NCI-H1048 (cell line): ENCODE results near the gene BNIP1.

ENCODE experiments used
- DNase-seq: peaks from one replicate; lab custom pipeline; 2025; lab: John Stamatoyannopoulos, UW

BNIP1 gene

DNA sequence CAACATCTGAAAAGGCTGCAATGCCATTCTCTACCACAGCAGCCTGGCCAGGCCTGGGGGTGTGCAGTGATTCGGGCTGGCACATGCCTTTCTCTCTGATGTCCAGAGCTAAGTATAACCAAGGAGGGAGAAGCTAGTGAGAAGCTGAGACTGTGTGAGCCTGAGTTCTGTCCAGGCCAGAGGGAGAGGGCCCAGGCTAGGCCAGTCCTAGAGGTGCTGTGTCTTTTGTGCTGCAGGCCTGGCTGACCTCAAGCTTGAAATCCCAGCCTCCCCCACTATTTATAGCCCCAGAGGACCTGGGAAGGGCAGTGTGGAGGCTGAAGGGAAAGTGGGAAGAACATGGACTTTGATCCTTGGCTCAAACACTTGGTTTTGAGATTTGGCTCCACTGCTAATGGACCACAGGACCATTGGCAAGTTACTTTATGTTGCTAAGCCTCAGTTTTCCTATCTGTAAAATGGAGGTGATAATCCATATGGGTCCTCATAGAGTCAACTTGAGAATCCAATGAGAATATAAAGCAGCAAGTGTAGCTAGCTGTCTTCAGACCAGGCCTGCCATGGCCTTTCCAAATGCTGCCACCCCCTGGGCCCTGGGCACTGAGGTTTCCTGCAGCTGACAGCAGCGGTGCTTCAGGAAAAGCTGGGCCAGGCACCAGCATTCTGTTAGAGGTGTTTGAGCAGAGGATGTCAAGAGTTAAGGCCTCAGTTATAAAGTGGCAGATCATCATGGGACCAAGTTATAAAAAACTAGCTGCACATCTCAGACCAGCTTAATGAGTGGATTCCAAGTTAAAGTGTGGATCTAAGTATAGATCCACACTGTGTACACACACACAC, 21.1 kb downstream of the BNIP1 start:
- no peak for DNase-seq

- DNase-seq: no peak
Measured at GRCh38 chr5:173172166-173172565, 27.8 kb downstream of the BNIP1 start.

DNA sequence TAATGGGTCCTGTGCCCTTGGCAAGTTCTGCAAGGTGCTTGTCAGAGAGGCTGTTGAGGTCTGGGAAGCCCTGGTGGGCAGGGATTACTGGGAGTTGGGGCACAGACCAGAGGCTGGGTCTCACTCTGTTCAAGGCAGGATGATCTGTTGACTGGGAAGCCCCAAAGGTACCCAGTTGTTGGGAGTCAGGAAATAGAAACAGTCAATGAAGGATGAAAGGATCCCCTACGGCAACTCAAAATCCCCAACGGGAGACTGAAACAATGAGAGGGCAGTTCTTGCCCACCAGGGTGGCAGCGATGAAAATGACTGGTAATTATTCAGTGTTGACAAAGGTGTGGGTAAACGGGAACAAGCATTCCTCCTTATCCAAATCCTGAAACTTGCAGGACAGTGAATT, 31.2 kb downstream of the BNIP1 start:
- DNase-seq: no peak

GRCh38 chr5:173178369-173178910, 34.1 kb downstream of the BNIP1 start:
- DNase-seq: no peak

DNA sequence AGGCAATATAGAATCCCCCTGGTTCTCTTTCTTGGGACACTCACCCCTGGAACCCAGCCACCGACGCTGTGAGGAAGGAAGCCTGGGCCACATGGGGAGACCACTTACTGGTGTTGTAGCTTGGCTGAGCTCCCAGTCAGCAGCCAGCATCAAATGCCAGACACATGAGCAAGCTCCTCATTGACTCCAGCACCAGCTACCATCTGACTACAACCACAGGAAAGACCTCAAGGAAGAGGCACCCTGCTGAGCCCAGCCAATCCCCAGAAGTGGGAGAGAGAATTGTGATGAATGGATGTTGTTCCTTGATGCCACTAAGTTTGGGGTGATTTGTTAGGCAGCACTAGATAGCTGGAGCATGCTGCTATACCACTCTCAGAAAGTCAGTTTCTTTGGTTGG, 36.0 kb downstream of the BNIP1 start:
- DNase-seq: no peak

GRCh38 chr5:173187054-173187743, 42.9 kb downstream of the BNIP1 start:
- no peak for DNase-seq

DNA sequence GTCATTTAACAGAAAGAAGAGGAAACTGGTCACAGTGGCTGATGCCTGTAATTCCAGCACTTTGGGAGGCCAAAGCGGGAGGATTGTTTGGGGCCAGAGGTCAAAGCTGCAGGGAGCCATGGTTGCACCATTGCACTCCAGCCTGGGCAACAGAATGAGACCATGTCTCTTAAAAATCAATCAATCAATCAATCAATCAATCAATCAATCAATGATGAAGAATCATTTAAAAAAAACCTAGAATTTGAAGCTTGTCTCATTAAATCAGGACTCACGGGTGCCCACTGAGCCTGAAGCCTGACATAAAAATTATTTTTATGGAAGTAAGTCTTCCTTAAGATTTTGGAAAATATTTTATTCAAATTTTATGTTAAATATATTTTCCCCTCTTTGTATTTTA, 43.9 kb downstream of the BNIP1 start:
- no peak for DNase-seq

DNA sequence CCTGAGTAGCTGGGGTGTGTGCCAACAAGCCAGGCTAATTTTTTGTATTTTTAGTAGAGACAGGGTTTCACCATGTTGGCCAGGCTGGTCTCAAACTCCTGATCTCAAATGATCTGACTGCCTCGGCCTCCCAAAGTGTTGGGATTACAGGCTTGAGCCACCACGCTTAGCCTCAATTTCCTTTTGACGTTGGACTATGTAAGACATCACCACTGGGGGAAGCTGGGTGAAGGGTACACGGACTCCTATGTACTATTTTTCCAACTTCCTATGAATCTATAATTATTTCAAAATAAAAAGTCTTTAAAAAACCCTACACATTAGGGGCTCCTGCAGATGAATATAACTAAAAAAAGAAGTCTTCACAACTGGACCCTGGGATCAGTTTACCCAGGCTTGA, 46.7 kb downstream of the BNIP1 start:
- no peak for DNase-seq

DNA sequence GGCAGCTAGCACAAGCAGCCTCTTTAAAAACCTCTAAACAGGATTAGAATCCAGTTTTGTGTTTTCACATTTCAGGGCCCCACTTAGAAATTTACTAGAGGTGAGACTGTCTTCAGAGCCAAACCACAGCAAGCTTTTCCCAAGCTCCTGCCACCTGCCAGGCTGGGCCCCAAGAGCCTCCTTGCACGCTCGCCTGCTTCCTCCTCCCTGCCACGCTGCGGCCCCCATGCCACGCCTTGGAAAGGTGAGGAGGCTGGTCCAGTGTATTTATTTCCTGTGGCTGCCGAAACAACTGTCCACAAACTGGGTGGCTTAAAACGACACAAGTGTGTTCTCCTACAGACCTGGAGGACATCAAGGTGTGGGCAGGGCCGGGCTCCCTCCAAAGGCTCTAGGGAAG, 47.2 kb downstream of the BNIP1 start:
- DNase-seq: no peak

DNA sequence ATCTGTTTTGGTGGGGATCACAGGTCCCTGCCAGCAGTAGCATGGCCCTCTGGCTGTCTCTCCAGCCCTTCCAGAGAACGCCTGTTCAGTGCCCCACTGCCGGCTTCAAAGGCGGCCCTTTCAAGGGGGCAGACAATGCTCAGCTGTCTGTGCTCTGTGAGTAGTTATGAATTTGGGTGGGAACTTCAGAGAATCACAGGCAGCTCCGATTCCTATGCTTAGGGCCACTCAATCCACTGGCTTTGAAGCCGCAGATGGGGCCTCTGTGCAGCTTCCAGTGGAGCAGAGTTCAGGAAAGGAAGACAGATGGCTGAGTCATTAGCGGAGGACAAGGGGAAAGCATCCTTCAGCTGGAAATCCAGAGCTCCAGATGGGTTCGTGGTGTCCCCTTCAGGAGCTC, 48.2 kb downstream of the BNIP1 start:
- DNase-seq: no peak

- DNase-seq: no peak
Measured at GRCh38 chr5:173196133-173196952, 52.0 kb downstream of the BNIP1 start.

GRCh38 chr5:173197375-173197891, 53.1 kb downstream of the BNIP1 start:
- DNase-seq: no peak

DNA sequence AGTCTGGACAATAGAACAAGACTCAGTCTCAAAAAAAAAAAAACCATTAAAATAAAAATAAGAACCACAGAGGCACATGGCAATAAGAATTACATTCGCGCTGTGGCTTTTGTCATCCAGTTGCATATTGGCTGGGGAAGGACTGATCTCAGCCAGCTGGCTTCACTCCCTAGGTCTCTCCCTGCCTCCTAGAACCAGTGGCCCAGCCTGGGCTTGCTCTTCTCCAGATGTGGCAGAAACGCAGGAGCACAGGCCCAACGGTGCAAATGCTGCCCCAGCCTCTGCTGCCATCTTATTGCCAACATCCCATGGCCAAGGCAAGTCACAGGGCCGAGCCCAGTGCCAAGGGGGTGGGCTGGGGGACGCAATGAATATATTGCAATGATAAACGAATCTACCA, 53.7 kb downstream of the BNIP1 start:
- DNase-seq: no peak

DNA sequence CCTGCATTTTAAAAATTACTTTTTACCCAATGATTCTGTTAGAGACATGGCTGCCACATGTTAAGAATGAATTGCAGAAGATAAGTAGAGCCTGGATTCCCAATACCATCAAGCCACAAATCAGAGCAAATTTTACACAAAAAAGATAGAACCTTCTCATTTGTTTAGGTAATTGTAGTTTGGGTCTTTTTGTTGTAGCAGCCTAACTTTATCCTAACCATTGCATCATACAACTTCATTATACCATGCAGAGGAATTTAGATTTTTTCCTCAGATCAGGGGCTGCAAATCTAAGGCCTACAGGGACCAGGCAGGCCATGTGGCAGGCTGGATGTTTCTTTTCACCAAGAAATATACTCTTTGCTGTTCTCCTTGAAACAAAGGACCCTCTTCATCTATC, 56.0 kb downstream of the BNIP1 start:
- no peak for DNase-seq

DNA sequence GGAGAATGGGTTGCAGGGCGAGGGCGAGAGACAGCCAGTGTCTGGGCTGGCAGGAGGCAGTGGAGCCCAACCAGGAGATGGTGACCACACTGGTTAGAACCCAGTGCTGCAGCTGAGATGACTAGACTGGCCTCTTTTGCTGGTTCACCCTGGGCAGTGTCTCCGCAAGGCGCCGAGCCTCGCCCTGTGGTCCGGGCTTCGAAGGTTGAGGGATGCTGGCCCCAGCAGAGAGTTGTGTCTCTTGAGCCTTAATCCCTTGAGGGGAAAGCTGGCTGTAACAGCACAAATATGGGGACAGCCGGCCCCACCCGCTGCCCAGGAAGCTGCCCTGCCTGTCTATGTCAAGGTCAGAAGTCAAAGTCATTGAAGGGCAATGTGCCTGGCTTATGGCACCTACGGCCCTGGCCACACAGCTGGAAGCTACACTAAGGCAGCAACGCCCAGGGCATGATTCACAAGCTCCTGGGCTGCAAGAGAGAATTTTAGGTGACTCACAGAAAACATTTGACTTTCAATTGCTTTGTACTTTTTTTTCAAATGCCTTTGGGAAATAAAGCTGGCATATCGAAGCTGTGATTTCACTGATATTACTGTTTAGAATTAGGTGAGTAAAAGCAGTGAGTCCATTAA, 57.4 kb downstream of the BNIP1 start:
- DNase-seq: no peak

GRCh38 chr5:173202266-173202875, 58.0 kb downstream of the BNIP1 start:
- DNase-seq: no peak

DNA sequence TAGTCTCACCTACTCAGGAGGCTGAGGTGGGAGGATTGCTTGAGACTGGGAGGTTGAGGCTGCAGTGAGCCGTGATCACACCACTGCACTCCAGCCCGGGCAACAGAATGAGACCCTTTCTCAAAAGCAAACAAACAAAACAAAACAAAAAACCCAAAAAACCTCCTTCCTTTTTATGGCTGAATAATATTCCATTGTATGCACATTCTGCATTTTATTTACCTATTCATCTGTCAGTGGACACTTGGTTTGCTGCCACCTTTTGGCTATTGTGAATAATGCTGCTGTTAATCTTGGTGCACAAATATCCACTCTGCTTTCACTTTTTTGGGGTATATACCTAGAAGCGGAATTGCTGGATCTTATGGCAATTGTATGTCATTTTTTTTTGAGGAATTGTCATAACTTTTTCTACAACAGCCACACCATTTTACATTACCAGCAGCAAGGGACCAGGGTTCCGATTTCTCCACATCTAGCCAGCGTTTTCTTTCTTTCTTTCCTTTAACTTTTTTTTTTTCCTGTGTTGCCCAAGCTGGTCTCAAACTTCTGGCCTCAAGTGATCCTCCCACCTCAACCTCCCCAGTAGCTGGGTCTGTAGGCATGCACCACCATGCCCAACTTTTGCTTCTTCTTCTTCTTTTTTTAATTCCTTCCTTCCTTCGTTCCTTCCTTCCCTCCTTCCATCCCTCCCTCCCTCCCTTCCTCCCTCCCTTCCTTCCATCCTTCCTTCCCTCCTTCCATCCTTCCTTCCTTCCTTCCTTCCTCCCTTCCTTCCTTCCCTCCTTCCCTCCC, 60.1 kb downstream of the BNIP1 start:
- DNase-seq: no peak

DNA sequence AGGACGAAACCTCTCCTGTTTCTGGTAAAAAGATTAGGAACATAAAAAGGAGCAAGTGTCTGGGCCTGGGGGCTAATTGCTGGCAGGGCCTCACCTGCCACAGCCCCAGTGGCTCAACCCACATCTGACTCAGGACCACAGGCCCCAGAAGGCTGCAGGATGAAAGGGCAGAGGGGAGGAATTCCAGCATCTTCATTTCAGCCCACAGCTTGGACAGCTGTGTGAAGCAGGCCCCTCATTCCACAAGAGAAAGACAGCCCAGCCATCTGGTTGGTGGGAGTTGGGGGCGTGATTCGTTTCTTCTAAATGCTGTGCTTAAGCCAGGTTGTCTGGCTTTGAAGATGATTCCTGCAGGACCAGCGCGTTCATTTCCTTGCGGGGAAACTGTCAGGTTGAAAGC, 61.6 kb downstream of the BNIP1 start:
- no peak for DNase-seq

GRCh38 chr5:173208296-173208695, 64.0 kb downstream of the BNIP1 start:
- DNase-seq: no peak

GRCh38 chr5:173210877-173211276, 66.5 kb downstream of the BNIP1 start:
- DNase-seq: no peak
